Adrenal gland (tissue), 12 donors: Measurements from ENCODE around the gene UCN. TPM values are rescaled to one million over a fixed set of nuclear protein-coding genes. Genes with fewer than 3 reads are reported as not detected.

Experiments used
- DNase-seq, 7 donors: peaks; one replicate each; pipeline ENCODE4 v3.0.0-alpha.2; 2019 to 2020
- H3K27ac ChIP-seq, 5 donors: fragments of 200-600 bp; sonication (generic) in 4 of 5; 1 replicate in 3 of 5; 2 replicates in 2 of 5; pipeline versions ENCODE4 v1.5.1 to v1.8.0; 2016 to 2020; ENCODE audit warnings: mild to moderate bottlenecking in 1 of 5
- H3K27me3 ChIP-seq: fragments of 200-600 bp; 2 replicates; pipeline ENCODE4 v1.8.0; 2021
- H3K36me3 ChIP-seq, 2 donors: fragments of 200-600 bp; replicated peaks in 1 of 2; 1 replicate in 1 of 2; 2 replicates in 1 of 2; pipeline versions ENCODE4 v1.5.1 to v1.8.0; 2018 to 2022
- H3K4me1 ChIP-seq, 2 donors: fragments of 200-600 bp; replicated peaks in 1 of 2; 1 replicate in 1 of 2; 2 replicates in 1 of 2; pipeline versions ENCODE4 v1.5.1 to v1.8.0; 2018 to 2021
- H3K4me3 ChIP-seq, 4 donors: fragments of 200-600 bp; sonication (generic) in 3 of 4; one replicate each; pipeline ENCODE4 v1.5.1; 2016 to 2018
- H3K9me3 ChIP-seq, 3 donors: fragments of 200-600 bp; sonication (generic) in 1 of 3; replicated peaks in 1 of 3; 1 replicate in 2 of 3; 2 replicates in 1 of 3; pipeline versions ENCODE4 v1.5.1 to v1.8.0; 2016 to 2021
- CTCF ChIP-seq, 6 experiments: fragments of 450-650 bp in 4 of 6; fragments of 200-600 bp in 2 of 6; sonication (generic) in 1 of 6; IDR thresholded peaks; 1 replicate in 5 of 6; 2 replicates in 1 of 6; pipeline versions ENCODE4 v1.5.1 to v1.8.0; 2016 to 2021; ENCODE audit warnings: antibody characterized with exemption in 6 of 6, mild to moderate bottlenecking in 2 of 6, moderate library complexity in 1 of 6
- POLR2A ChIP-seq, 2 donors: fragments of 450-650 bp; IDR thresholded peaks; one replicate each; pipeline ENCODE4 v1.6.1; 2017; ENCODE audit warnings: antibody characterized with exemption in 2 of 2, mild to moderate bottlenecking in 2 of 2, moderate library complexity in 1 of 2
- WGBS, 4 donors: extraction: QIAGEN DNeasy Blood & Tissue Kit in 2 of 4; methylation state at CpG; one replicate each; pipeline versions ENCODE4 v1.1.5 to v1.1.7; 2013 to 2017; 5-methylcytosine and 5-hydroxymethylcytosine counted together
- intact Hi-C, 2 donors: fragments of 100-400 bp; cut with DNase I; formaldehyde crosslinking; loops; one replicate each; pipeline versions ENCODE4 v1.14.1 to v1.15.0; 2022 to 2023
- polyA plus RNA-seq, 3 donors: library from polyadenylated mRNA; stranded (reverse); fragments of 200-250 nt in 2 of 3; fragments of 350-450 nt in 1 of 3; fragmentation: Illumina TruSeq in 1 of 3; extraction: RNeasy Lipid Tissue Mini Kit (QIAGEN cat#74804) in 1 of 3; gene quantifications; one replicate each; pipeline ENCODE4 v1.2.3, GENCODE V29; 2013 to 2014
- total RNA-seq, 9 donors: library from RNA; depleted of rRNA in 4 of 9; stranded (reverse); fragments of >200 nt in 4 of 9; fragments of 120-200 nt in 1 of 9; fragmentation: NEBNext Ultra II Directional in 1 of 9; extraction: Animal tissue kit (Norgen Biotek cat#: 25700) in 1 of 9; gene quantifications; one replicate each; pipeline versions ENCODE4 v1.1.0 to v1.2.4, GENCODE V29; 2013 to 2023
- donor health status: healthy with polysubstance abuse.
- donor health status: Bipolar disorder and iron deficiency.
- donor health status: DM: yes; HTN: yes; CAD: no.
- donor health status: DM: no; HTN: no; CAD: no.
- donor health status: DM: no; HTN: no; CAD: no.
- donor health status: DM: yes; HTN: yes; CAD: no.

Gene UCN
- total and polyA plus RNA-seq, 12 donors, result 0.42 to 14.9 (median 4.0) TPM

GRCh38 chr2:27291865-27292264, 16.4 kb downstream of the UCN start:
- no peaks in the 10 kb centered on the region for H3K9me3 ChIP-seq
- DNase-seq, result no peak
- H3K27ac ChIP-seq, result no peak overlapping the region
- no peaks in the 10 kb centered on the region for H3K27me3 ChIP-seq
- TF ChIP-seq CTCF (IDR thresholded peaks at IDR 0.05) (no peak), POLR2A (IDR thresholded peaks at IDR 0.05) (no peak)
- intact Hi-C loops, result no loop called here
- no peak overlapping the region for H3K4me3 ChIP-seq
- WGBS, 4 donors, result 66 to 79% (median 70%) methylated on average over 6 of the region's 6 CpGs
- H3K36me3 ChIP-seq, result no peaks in the 10 kb centered on the region
- peaks cover 19 to 20% of the 10 kb centered on the region in 2 donors for H3K4me1 ChIP-seq

- no peak overlapping the region for H3K4me3 ChIP-seq
- no peak for DNase-seq
- peaks cover 19 to 20% of the 10 kb centered on the region in 2 donors for H3K4me1 ChIP-seq
- 78 to 88% (median 83%) methylated on average over 5 of the region's 5 CpGs for WGBS, 4 donors
- no peak overlapping the region for H3K27ac ChIP-seq
- H3K27me3 ChIP-seq, result no peaks in the 10 kb centered on the region
- no peaks in the 10 kb centered on the region for H3K9me3 ChIP-seq
- intact Hi-C loops, result no loop called here
- H3K36me3 ChIP-seq, result no peaks in the 10 kb centered on the region
- TF ChIP-seq CTCF (IDR thresholded peaks at IDR 0.05) (no peak), POLR2A (IDR thresholded peaks at IDR 0.05) (no peak)
Observed at GRCh38 chr2:27290549-27290948, 17.7 kb downstream of the UCN start.

- Histone ChIP-seq H3K27me3 (no peaks in the 10 kb centered on the region), H3K36me3 (no peaks in the 10 kb centered on the region), H3K27ac (peak overlapping the region in 1 of 5 donors; percentile 14), H3K4me1 (peaks cover 12 to 14% of the 10 kb centered on the region in 2 donors), H3K9me3 (no peaks in the 10 kb centered on the region), H3K4me3 (no peak overlapping the region)
- no peak for DNase-seq
- 38 to 54% (median 46%) methylated on average over 3 of the region's 3 CpGs for WGBS, 4 donors
- intact Hi-C loops, result no loop called here
- TF ChIP-seq POLR2A (IDR thresholded peaks at IDR 0.05) (no peak), CTCF (IDR thresholded peaks at IDR 0.05) (no peak)
Observed at GRCh38 chr2:27288610-27289009, 19.6 kb downstream of the UCN start.

GRCh38 chr2:27285481-27285880, 22.8 kb downstream of the UCN start:
- no peaks in the 10 kb centered on the region for H3K36me3 ChIP-seq
- no peak for DNase-seq
- intact Hi-C loops, result no loop called here
- no peak overlapping the region for H3K27ac ChIP-seq
- H3K4me3 ChIP-seq, result no peak overlapping the region
- H3K4me1 ChIP-seq, result peaks cover 18 to 28% of the 10 kb centered on the region in 2 donors
- TF ChIP-seq POLR2A (IDR thresholded peaks at IDR 0.05), result no peak
- TF ChIP-seq CTCF (IDR thresholded peaks at IDR 0.05), result no peak
- H3K9me3 ChIP-seq, result no peaks in the 10 kb centered on the region
- 73 to 87% (median 80%) methylated on average over 6 of the region's 6 CpGs for WGBS, 4 donors
- H3K27me3 ChIP-seq, result no peaks in the 10 kb centered on the region
